HG03135 (cell line): ENCODE data around the gene KCNG3.

Source experiments
- ATAC-seq: cut with Tn5 transposase; IDR thresholded peaks from one replicate; pipeline ENCODE4 v1.9.1; 2021; ENCODE audit warnings: mild to moderate bottlenecking, moderate library complexity; ENCODE audit not compliant: unreplicated experiment

Gene KCNG3

DNA sequence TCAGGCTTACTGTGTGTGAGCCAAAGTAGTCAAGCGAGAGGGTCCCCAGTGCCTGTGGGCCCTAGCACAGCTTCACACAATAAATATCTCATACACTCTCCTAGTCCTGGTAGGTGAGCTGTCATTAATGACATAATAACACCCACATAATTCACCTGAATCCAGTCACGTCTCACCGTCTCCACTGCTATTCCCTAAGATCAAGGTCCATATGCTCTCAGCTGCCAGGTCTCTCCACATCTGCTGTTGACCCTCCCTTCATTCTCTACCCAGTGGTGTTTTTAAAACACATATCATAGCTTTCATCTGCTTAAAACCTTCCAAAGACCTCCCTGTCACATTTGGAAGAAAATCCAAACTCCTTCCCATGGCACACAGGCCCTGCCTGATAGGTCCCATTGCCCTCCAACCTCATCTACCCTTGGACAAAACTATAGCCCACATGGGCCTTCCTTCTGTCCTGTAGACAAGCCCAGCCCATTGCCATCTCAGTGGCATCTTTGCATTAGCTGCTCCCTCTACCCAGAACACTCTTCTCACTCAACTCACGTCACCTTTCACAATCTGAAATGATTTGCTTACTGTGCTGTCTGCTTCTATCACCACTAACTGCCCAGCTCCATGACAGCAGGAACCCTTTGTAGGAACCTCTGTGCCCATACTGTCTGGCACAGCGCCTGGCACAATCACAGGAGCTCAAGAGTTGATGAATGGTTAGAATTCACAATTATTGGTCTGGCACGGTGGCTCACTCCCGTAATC is 7.5 kb downstream of the KCNG3 start:
- no peak for ATAC-seq

DNA sequence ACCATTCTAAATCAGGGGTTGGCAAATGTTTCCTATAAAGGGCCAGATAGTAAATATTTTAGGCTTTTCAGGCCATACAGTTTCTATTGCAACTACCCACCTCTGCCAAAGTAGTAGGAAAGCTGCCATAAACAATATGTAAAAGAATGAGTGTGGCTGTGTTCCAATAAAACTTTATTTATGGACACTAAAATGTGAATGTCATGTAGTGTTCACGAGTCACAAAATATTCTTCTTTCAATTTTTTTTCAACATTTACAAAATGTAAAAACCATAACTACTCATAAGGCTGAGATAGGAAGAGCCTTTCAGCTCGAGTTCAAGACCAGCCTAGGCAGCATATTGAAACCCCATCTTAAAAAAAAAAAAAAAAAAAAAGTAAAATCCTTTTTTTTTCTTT is 13.4 kb downstream of the KCNG3 start:
- ATAC-seq: no peak

DNA sequence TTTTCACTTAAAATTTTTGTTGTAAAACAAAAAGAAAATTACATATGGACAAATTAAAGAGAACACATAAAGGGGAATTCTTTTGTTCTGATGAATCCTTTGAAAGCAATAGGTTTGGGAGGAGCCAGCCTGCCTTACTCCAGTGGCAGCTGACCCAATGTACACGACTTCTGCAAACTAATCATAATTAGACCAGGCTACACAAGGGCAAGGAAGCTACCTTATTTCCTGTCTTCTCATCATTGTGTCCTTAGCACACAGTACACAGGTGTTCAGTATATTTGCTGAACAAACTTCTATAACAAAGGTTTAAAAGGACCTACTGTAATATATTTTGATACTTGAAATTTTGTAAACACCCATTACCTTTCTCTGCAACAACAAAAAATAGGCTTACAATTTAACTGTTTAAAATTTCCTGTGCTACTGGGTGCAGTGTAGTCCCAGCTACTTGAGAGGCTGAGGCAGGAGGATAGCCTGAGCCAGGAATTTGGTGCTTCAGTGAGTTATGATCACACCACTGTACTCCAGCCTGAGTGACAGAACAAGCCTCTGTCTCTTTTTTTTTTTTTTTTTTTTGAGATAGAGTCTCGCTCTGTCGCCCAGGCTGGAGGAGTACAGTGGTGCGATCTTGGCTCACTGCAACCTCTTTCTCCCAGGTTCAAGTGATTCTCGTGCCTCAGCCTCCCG is 18.9 kb downstream of the KCNG3 start:
- ATAC-seq: no peak

DNA sequence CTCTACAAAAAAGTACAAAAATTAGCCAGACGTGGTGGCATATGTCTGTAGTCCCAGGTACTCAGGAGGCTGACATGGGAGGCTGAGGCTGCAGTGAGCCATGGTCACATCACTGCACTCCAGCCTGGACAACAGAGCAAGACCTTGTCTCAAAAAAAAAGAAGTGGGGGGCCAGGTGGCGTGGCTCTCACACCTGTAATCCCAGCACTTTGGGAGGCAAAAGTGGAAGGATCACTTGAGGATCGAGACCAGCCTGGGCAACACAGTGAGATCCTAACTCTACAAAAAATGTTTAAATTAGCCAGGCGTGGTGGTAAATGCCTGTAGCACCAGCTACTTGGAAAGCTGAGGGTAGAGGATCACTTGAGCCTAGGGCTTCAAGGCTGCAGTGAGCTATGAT is 23.1 kb downstream of the KCNG3 start:
- no peak for ATAC-seq

DNA sequence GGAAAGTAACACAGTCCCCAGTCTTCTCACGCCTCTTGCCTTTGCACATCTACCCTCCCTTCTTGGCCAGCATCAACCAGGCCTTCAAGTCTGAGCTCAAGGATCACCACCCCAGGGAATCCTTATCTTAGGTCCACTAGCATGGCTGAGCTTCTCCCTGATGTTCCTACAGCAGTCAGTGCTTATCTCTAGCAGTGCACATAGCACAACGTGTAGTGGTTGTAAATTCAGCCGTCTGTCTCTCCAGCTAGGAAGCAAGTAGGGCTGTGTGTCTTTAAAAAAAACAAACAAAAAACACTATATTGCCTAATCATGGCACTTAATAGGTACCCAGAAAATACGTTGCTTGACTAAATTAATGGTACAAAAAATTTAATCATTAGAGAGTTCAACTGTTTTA is 29.2 kb downstream of the KCNG3 start:
- no peak for ATAC-seq

DNA sequence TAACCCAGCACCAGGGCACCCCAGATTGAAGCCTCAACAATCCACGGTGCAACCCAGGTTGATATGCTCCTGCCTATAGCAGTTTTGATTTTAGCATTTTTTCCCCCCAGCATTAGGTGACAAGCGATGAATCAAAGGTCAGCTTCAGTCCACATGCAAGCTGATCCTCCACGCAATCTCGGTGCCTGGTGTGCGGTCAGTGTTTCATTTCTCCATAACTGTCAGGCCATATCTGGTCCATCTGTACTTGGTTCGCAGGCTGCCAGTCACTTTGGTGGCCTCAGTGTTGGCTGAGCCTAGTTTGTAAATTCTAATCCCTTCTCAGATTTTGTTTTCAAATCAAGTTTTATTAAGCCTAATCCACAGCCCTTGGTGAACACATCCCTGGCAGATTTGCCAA is 30.2 kb downstream of the KCNG3 start:
- no peak for ATAC-seq

DNA sequence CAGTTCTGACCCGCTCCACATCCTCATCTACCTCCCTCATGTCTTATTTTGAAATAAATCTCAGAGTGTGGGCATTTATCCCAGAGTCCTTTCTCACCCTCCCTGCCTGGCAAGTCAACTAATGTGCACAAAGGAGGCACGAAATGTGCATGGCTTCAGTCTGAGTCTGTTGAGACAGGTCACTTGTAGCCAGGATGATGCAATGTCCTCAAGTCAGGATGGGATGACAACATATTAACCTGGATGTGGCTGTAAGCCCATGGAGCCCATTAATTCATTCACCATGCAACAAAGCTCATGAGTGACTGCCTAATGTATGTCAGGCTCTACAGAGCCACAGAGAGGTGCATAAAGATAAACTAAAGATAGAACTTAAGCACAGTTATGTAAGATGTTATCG is 34.5 kb downstream of the KCNG3 start:
- ATAC-seq: no peak

DNA sequence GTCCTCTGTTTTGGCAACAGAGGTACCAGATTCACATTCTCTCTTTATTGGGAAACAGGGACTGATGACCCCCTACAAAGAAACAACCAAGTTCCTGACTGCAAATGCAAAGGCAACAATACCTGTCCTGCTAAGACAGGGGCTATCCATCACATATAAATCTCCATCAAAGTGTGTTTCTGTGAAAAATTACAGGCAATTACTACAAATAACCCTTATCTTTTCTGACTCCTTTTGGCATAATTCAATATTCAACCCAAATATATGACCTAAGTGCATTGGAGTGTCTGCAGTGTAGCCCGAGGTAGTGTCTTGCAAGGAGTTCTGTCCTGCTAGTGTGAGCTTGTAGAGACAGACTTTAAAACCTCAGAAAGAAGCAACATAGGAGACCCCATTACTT is 35.4 kb downstream of the KCNG3 start:
- no peak for ATAC-seq

DNA sequence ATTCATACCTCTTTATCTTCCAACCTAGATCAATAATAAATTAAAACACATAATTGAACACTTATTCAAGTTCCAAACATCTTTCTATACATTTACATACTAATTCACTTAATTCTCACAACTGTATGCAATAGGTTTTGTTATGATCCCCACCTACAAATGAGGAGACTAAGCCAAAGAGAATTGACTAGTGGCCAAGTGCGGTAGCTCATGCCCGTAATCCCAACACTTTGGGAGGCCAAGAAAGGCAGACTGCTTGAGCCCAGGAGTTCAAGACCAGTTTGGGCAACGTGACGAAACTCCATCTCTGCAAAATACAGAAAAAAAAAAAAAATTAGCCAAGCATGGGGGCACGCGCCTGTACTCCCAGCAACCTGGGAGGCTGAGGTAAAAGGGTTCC is 36.8 kb downstream of the KCNG3 start:
- ATAC-seq: no peak

DNA sequence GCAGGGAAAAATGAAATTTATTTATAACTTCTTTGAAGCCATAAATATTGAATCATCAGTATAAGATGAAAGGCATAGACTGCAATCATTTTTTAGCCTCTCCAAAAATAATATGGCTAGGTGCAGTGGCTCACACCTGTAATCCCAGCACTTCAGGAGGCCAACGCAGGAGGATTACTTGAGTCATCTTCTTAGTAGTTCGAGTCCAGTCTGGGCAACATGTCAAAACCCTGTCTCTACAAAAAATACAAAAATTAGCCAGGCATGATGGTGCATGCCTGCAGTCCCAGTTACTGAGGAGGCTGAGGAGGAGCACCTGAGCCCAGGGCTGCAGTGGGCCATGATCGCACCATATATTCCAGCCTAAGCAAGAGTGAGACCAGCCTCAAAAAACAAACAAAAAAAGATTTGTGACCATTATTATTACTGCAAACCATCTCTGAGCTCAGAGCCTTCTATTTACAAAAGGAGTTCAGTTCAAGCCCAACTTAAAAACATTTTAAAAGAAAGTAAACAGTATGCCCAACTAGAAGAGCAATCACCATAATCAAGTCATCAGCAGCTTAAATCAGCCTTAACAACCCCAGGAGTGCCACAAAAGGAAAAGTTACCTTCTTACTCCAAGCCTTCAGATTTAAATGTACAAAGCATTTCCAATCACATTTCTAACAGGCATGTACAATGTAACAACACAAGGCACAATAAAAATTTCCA is 37.5 kb downstream of the KCNG3 start:
- ATAC-seq: no peak

DNA sequence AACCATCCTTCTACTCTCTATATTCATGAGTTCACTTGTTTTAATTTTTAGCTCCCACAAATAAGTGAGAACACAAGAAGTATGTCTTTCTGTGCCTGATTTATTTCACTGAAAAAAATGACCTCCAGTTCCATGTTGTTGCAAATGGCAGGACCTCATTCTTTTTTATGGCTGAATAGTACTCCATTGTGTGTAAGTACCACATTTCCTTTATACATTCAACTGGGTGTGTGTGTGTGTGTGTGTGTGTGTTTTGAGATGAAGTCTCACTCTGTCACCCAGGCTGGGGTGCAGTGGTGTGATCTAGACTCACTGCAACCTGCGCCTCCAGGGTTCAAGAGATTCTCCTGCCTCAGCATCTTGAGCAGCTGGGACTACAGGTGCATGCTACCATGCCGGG is 41.2 kb downstream of the KCNG3 start:
- no peak for ATAC-seq

DNA sequence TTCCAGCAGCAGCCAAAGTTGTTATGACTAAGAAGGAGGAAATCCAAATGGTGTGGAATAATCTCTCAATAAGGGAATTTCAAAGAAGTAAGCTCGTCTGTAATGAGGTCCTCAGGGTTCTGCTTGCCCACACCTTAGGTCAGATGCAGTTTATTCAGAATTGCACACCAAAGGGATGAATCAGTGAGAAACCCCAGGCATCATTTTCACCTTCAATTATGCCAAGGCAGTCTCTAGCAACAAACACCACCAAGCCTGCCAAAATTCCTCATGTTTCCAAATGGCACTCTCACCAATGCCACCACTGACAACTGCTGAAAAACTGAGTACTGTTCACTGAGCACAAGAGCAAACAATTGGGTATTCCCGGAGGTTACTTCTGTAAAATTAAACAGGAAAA is 43.6 kb downstream of the KCNG3 start:
- no peak for ATAC-seq

DNA sequence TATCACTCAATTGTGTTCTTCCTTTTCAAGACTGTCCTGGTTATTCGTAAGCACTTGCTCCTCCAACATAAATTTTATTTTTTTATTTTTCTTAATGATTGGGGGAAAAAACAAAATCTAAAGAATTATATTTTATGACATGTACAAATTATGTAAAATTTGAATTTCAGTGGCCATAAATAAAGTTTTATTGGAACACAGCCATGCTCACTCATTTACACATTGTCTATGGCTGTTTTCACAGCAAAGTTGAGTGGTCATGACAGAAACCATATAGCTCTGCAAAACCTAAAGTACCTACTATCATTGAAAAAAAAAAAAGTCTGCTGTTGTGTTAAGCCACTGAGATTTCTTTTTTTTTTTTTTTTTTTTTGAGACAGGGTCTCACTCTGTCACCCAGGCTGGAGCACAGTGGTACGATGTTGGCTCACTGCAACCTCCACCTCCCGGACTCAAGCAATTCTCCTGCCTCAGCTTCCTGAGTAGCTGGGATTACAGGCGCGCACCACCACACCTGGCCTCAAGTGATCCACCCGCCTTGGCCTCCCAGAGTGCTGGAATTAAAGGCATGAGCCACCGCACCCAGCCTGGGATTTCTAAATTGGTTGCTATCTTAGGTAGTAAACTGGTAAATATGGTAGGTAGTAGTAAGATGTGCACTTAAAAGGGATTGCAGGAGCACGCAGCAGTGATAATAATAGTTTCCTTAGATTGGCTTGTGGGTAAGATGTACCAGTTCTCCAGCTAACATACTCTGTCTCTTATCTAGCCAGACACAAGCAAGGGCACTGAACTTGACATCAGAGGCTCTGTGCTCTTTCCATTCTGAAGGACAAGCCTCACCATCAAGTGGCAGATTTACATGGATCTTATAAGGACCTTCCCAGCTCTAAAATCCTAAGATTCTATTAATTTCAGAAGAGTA is 44.4 kb downstream of the KCNG3 start:
- ATAC-seq: no peak

DNA sequence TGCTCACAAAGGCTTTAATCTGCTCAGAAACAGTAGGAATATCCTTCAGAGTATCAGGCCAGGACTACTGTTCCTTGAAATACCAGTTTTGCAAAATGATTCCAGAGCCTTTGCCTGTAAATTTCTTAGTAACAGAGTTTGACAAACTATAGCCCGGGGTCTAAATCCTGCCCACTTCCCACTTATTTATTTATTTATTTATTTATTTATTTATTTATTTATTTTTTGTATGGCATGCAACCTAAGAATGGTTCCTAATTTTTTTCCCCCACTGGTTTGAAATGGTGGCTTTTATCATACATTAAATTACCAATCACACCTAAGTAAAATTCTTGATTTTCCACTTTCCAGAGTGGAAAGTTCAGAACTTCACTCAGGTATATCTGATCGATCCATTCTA is 45.6 kb downstream of the KCNG3 start:
- no peak for ATAC-seq

DNA sequence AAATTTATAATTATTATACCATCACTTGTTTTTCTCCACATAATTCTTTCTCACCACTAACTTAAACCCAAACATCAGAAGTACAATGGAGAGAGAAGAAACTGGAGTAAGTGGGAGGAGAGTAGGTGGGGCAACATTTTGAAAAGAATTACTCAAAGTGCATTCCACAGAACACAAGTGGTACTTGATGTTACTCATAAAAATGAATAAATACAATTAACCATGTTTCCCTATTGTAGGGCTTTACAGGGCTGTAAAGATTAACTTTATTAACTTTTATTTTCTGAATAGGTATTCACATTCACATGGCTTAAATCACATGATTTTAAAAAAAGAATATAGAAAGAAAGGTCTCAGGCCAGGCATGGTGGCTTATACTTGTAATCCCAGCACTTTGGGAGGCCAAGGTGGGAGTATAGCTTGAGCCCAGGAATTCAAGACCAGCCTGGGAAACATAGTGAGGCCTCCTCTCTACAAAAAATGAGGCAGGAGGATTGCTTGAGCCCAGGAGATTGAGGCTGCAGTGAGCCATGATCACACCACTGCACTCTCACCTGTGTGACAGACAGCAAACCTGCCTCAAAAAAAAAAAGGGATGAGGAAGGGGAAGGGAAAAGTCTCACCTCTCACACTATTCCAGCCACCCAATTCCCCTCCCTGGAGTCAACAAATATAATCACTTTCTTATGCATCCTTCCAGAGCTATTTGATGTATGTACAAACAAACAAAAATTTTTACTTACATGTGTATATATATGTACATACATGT is 47.1 kb downstream of the KCNG3 start:
- no peak for ATAC-seq

DNA sequence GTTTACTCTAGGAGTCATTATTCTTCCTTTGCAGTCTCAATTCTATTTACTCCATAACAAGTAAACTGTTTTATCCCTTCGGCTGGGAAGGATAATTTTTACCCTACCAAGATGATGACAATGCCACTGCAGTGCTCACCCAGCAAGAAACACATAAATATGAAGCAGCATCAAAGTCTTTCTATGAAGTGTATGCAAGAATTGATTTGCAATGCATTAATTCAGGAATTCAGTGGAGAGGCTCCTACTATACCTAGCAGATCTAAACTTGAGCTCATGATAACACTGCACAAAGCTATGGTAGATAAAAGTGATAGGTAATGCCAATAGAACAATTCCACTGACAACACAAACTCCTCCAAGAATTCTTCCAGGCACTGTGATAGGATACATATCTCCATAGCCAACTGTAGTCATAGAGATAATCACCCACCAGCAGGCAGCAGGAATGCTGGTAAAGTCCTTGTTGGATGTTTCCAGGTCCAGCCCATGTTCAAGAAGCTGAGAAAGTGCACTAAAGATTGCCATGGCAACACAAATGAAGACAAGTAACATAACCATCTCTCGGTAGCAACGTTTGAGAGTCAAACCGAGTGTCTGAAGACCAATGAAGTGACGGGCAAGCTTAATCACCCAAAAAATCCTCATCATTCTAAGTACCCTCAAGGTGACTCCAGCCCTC is 49.9 kb downstream of the KCNG3 start:
- no peak for ATAC-seq

DNA sequence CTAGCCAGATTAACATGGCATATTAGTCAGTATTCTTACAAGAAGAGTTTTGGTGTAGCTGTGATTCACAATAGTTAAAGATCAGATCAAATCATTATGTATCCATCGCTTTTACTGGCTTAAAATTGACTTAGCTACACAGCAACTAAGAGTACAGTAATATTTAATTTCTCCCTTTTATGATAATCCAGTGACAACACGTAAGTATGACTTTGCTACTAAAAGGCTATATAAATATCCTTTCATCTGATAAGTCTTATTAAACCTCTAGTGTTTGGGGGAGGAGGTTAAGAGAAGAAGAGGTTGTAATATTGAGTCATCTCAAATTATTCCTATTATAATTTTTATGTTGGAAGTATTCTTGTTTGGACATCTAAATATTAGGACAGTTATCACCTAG is 51.0 kb downstream of the KCNG3 start:
- ATAC-seq: no peak

DNA sequence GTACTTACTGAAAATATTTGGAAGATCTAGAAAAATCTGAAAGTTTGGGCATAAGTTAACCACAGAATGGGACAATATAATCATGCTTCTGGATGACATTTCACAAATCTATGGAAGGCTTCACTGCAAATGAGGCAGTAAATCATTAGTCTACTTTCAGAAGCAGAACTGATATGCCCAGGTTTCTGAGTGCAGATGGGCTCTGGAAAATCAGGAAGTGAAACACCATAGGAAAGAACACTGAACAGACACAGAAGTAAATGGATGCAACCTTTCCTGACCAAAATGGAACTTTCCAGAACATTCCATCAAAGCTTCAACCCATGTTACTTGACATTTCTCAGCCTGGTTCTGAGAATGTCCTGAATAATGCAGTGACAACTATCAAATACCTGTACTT is 55.1 kb downstream of the KCNG3 start:
- ATAC-seq: no peak

DNA sequence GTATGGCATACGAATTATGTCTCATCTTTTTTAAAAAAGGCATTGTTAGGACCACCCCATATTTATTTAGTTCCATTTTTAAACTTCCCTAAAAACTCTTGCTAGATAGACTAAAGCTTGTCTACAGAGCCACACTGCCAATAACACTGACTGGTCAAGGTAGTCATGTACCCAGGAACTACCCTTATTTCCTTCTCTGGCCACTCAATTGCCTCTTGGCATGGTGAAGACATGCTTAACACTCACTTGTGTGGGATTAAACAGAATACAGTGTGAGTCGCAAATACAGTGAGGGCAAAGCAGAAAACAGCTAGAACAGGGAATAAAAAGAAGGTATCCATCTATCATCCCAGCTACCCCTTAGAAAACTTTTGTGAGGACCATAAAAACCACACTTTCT is 57.4 kb downstream of the KCNG3 start:
- ATAC-seq: no peak

DNA sequence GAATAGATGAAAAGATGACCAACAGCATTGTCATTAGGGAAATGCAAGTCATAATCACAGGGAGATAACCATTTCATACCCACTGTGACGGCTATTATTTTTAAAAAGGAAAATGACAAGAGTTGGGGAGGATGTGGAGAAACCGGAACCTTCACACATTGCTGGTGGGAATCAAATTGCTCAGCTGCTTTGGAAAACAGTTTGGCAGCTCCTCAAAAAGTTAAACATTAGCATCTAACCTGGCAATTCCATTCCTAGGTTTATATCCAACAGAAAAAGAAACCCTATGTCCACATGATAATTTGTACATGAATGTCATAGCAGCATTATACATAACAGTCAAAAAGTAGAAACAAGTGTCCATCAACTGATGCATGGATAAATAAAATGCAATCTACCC is 58.2 kb downstream of the KCNG3 start:
- ATAC-seq: no peak
